HG02852 (cell line): Measurements from ENCODE around the gene TOMM20.
A peak's percentile ranks its signal among the peaks of the same experiment; 100 is the strongest.
"Not testable (repeated sequence)": the region's sequence is repeated elsewhere in the genome, so short reads cannot be mapped to it uniquely, and the experiment has no call there.

Experiments
- ATAC-seq: cut with Tn5 transposase; IDR thresholded peaks from one replicate; pipeline ENCODE4 v1.9.1; 2021; ENCODE audit warnings: mild to moderate bottlenecking, moderate library complexity; ENCODE audit not compliant: unreplicated experiment

The TOMM20 gene

GRCh38 chr1:235128456-235129328 lies at the start of gene TOMM20:
Gene TOMM20, minus strand, starts transcription at chr1:235128837. Its CDS starts 122 bp downstream, at chr1:235128715.
- ATAC-seq, result peak; percentile 92

GRCh38 chr1:235176486-235176885 lies 47.8 kb upstream of the TOMM20 start:
- ATAC-seq, result no peak

GRCh38 chr1:235169986-235170385 lies 41.3 kb upstream of the TOMM20 start:
- no peak for ATAC-seq

- no peak for ATAC-seq
Observed at GRCh38 chr1:235168375-235168774, 39.7 kb upstream of the TOMM20 start.

- ATAC-seq, result no peak
Observed at GRCh38 chr1:235161685-235162327, 33.2 kb upstream of the TOMM20 start.

GRCh38 chr1:235160957-235161684 lies 32.5 kb upstream of the TOMM20 start, which contains the start of gene RBM34:
Gene RBM34, minus strand, starts transcription at chr1:235161250. Its CDS starts 24 bp downstream, at chr1:235161226.
- peak; percentile 88 for ATAC-seq

- peak; percentile 41 for ATAC-seq
Observed at GRCh38 chr1:235160383-235160956, 31.8 kb upstream of the TOMM20 start.

- ATAC-seq, result not testable (repeated sequence)
Observed at GRCh38 chr1:235159930-235160329, 31.3 kb upstream of the TOMM20 start.

GRCh38 chr1:235159284-235159683 lies 30.6 kb upstream of the TOMM20 start:
- ATAC-seq, result not testable (repeated sequence)

GRCh38 chr1:235158680-235159079 lies 30.0 kb upstream of the TOMM20 start:
- ATAC-seq, result no peak

- ATAC-seq, result no peak
Observed at GRCh38 chr1:235157150-235157549, 28.5 kb upstream of the TOMM20 start.

- ATAC-seq, result no peak
Observed at GRCh38 chr1:235156740-235157139, 28.1 kb upstream of the TOMM20 start.

GRCh38 chr1:235156265-235156664 lies 27.6 kb upstream of the TOMM20 start:
- no peak for ATAC-seq

- ATAC-seq, result no peak
Observed at GRCh38 chr1:235152235-235152634, 23.6 kb upstream of the TOMM20 start.

- no peak for ATAC-seq
Observed at GRCh38 chr1:235151033-235151432, 22.4 kb upstream of the TOMM20 start.

GRCh38 chr1:235149824-235150223 lies 21.2 kb upstream of the TOMM20 start:
- no peak for ATAC-seq

- ATAC-seq, result peak; percentile 72
Observed at GRCh38 chr1:235147269-235147668, 18.6 kb upstream of the TOMM20 start.

- ATAC-seq, result no peak
Observed at GRCh38 chr1:235145639-235146038, 17.0 kb upstream of the TOMM20 start.

- ATAC-seq, result no peak
Observed at GRCh38 chr1:235142991-235143390, 14.4 kb upstream of the TOMM20 start.

GRCh38 chr1:235139315-235139714 lies 10.7 kb upstream of the TOMM20 start:
- ATAC-seq, result no peak

GRCh38 chr1:235138821-235139220 lies 10.2 kb upstream of the TOMM20 start:
- ATAC-seq, result no peak
